ENCODE results near the gene GOLM1.

GOLM1 gene

GRCh38 chr9:86043999-86044398, 55.4 kb downstream of the GOLM1 start:
- DNase-seq = no peak

- DNase-seq = no peak
Measured at GRCh38 chr9:86043586-86043985, 55.8 kb downstream of the GOLM1 start.

GRCh38 chr9:86042199-86042978, 57.0 kb downstream of the GOLM1 start:
- DNase-seq = no peak

- no peak for DNase-seq
Measured at GRCh38 chr9:86041311-86041741, 58.0 kb downstream of the GOLM1 start.

- no peak for DNase-seq
Measured at GRCh38 chr9:86040861-86041155, 58.5 kb downstream of the GOLM1 start.

DNA sequence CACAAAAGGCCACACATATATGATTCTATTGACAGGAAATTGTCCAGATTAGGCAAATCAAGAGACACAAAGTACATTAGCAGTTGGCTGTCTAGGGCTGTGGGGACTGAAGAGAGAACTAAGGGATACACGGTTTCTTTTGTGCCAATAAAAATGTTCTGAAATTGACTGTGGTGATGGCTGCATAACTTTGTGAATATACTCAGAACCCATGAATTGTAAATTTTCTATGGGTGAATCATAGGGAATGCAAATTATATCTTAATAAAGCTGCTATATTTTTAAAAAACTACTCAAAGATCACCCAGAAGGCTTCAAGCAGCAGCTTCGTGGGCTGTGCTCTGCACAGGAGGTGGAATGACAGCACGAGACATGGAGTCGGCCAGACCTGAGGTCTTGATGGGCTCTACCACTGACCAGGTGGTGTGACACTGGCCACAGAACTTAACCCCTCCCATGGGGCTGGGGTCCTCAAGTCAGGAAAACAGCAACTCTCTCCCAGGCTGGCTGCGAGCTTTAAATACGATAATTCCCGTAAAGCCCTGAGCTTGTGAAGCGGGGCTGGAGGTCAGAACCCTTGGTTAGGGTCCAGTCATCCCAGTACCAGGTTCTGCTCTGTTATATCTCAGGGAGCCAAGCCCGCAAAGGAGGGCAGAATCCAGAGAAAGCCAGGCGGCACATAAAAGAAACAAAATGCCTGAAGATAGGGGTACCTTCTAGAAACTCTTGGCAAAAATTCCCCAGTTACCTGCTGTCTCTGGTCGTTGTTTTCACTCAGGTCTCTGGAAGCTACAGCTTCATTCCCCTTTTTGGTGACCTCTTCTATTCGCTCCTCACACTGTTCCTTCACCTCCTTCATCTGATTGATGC, 59.1 kb downstream of the GOLM1 start:
- DNase-seq = no peak

DNA sequence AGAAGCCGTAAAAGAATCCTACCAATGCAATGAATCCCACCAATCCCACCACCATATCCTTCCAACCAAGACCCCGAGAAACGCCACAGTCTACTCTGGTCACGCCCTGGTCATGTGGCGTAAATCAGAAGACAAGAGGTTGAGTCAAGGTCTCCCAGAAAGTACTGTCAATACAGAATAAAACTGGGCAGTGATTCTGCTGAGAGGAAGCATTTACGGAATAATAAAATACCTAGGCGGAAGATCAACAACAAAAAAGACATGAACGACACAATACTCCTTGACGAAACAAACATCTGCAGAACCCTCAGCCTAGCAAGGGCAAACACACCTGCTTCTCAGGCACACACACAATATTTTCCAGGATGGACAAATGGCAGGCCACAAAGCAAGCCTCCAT, 62.8 kb downstream of the GOLM1 start:
- DNase-seq = no peak

DNA sequence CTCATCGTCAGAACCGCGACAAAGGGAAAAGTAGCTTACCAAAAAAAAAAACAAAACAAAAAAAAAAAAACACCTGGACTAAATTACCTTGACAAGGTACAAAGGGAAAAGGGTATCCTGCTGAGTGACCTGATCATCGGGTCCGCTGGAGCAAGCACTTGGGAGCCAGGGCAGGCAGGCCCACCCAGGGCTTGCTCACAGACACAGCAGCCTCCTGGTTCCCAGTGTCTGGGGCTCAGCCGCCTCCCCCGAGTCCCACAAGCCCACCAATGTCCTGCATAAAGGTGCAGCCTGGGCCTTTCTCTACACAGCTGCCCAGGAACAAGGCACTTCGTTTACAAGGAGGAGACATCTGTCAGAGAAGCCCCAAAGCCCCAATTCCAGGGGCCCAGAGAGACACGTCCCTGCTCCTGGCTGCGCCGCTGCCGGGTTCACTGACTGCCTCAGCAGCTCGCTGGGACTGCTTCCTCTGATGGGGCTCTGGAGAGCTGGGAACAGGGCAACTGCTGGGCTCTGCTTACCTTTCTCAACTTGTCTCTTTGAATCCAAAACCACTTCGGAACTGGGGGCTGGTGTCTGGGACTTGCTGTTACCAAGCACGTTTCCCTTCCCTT, 63.4 kb downstream of the GOLM1 start:
- no peak for DNase-seq

- peak; percentile 15 to 18 for DNase-seq
Measured at GRCh38 chr9:86034863-86035734, 64.3 kb downstream of the GOLM1 start.

DNA sequence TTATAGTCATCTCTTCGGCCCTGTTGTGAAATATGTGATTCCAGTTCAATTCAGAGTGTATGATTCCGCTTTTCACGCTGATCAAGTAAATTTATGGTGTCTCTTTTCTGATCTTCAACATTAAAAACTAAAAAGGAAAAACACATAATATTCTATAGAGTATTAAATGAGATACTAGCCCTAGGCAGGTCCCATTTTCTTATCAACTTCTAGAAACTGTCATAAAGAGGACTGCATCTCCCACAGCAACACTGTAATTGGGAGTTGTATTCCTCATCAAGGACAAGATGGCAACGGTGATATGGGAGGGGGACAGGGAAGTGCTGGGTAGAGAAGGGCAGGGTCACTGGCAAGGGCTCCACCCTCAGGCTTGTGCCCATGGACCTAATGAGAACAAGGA, 71.6 kb downstream of the GOLM1 start:
- DNase-seq = no peak

DNA sequence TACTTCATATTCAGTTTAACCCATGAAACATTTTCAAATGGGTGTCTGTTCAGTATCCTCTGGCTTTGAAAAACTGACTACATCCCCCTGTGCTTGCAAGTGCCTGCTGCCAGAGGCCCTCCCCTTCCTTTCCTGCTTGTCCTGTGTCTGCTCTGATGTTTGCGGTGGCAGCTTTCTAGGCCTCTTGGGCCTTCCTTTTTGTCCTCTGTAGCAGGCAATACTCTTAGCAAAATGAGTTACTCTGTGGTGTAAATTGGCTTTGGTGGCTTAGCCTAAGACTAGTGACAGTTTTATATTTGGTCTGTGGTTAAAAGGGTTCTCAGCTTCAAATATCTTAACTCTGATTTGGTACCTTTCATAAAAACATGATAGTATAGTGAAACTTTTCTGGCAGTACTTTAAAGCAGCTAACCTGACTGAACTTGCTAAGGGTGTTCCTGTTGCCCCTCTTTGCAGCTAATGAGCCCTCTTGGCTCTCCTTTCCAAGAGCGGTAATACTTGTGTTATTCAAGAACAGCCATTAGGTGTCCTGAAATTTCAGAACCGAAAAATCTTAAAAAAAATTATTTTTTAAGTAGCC, 76.6 kb downstream of the GOLM1 start:
- DNase-seq = no peak

GRCh38 chr9:86021166-86021565, 78.2 kb downstream of the GOLM1 start:
- DNase-seq = no peak

DNA sequence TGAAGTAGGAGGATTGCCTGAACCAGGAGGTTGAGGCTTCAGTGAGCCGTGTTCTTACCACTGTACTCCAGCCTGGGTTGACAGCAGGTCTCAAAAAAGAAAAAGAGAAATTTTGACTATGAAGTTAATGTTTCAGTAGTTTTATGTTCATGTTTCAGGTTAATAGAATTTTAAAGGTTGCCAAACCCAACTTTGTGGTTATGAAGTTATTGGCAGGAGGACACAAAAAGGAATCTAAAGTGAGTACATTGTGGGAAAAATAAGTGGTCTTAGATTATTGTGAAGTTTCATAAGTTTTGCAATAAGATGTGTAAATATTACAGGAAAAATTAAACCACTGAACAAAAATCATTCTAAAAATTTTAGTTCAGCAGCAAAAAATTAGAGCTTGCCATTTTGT, 78.6 kb downstream of the GOLM1 start:
- DNase-seq = no peak

DNA sequence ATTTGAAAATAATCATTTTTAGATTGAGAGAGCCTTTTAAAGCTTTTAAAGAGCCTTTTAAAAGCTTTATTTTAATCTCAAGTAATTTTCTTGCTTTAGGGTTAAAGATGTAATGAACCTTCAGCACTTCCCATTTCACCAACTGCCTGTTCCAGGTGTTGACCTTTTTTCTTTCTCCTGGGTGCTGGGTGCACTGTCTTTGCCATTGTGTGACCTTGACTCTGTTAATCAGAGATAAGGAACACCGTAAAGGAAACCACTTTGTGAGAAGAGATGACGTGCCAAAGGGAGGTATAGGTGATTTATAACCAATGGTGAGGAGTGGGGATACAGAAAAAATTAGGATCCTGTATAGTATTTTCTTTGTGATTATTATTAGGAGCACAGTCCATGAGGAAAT, 90.2 kb downstream of the GOLM1 start:
- DNase-seq = no peak

- no peak for DNase-seq
Measured at GRCh38 chr9:86005253-86005775, 94.0 kb downstream of the GOLM1 start.

GRCh38 chr9:85995599-85995998, 103.8 kb downstream of the GOLM1 start:
- no peak for DNase-seq

DNA sequence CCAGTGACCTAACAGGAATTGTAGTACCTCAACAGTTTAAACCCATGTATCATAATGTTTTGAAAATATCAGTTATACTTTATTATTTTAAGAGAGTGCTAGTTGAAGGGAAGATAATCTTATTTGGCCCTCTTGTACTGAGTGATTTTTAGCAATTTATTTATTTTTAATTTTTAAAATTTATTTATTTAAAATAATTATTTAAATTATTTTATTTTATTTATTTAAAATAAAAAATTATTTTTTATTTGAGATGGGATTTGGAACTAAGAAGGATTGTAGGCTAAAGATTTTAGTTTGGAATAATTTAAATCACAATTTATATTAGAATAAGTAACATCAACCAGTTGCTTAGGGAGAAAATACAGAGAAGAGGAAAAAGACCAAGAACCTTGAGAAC, 104.3 kb downstream of the GOLM1 start:
- no peak for DNase-seq

DNA sequence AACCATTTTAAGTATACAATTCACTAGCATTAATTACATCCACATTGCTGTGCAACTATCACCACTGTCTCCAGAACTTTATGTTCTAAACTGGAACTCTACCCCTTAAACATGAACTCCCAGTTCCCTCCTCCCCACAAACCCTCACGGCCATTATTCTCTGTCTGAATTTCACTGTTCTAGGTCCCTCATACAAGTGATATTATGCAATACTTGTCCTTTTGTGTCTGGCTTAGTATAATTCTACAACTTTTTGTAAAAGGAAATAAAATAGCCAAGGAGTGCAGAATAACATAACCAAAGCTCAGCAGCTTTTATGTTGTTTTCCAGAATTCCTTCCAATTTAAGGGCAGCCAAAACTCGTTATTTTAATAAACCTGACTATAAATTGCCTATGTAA, 105.2 kb downstream of the GOLM1 start:
- DNase-seq = no peak

GRCh38 chr9:85987236-85987635, 112.1 kb downstream of the GOLM1 start:
- DNase-seq = no peak

DNA sequence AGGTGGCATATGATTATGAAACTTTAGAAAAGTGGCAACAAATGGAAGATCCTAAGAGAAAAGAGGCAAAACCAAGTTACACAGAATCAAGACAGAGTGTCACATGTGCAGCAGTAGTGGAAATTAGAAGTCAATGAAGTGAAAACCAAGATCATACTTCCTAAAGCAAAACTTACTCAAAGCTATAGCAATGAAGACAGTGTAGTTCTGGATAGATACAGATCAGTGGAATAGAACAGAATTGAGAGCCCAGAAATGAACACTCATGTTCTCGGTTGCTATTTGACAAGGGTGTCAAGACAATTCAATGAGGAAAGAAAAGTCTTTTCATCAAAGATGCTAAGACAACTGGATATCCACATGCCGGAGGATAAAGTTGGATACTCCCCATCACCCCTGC, 114.9 kb downstream of the GOLM1 start:
- DNase-seq = no peak

DNA sequence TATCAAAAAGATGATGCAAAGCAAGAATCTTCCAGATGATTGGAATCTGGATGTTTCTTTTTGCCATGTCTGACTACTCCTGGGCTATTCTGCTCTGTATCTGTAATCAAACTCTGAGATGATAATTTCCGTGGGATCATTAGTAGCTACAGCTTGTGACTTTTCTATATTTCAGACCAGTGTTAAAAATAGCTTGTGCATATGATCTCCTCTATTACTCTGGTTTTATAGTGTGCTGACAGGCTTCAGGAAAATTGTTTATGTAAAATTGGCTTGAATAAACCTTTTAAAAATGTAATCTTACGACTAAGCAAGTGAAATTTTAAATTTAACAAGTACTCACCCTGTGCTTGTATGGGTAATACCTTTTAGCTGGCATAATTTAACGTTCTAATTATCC, 118.0 kb downstream of the GOLM1 start:
- no peak for DNase-seq

GRCh38 chr9:85978496-85978895, 120.9 kb downstream of the GOLM1 start:
- no peak for DNase-seq

Measured in activated CD4-positive, alpha-beta T cell treated with anti-CD3 and anti-CD28 coated beads, Interleukin-2, amount 50 U/mL, for 48 hours (primary cell).